GM12864 (cell line): ENCODE results near the gene ARHGAP24.
"Not testable (repeated sequence)": the region's sequence is repeated elsewhere in the genome, so short reads cannot be mapped to it uniquely, and the experiment has no call there.

Source experiments
- DNase-seq: peaks from one replicate; pipeline ENCODE4 v3.0.0-alpha.2; 2011; ENCODE audit warnings: low read depth
- H3K4me3 ChIP-seq: 2 replicates; pipeline ENCODE4 v1.5.1; 2011; ENCODE audit warnings: mild to moderate bottlenecking, low read depth, low read length, control low read depth
- CTCF ChIP-seq: IDR thresholded peaks from 2 replicates; pipeline ENCODE4 v1.5.1; 2011; ENCODE audit warnings: low read depth, mild to moderate bottlenecking, moderate library complexity, low read length, control low read depth, inconsistent platforms; ENCODE audit errors: missing control alignments

Gene ARHGAP24

DNA sequence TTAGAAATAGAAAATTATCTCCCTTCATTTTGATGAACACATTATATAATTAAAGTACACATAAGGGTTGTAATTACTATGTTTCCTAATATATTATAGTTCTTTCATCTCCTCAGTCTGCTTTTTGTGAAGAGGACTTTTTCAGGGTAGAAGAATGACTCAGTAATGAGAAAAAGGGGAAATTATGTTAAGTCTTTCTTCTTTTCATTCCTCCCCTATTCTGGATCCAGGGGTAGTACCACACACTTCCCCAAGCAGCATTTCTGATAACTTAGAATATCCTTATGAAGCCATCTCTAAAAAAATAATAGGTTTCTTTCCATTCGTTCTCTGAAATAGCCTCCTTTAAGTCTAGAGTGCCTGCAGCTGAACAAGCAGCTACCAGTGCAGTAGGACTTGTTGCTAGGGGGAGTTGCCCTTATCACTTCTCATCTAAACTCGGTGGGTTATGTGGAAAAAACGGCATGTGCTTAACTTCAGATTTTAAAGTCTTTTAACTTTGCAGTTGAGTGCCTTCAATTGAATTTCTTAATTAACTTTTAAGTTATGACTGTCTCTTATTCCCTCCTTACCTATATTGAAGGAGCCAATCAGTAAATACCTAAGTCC is 184.8 kb downstream of the ARHGAP24 start:
- no peak for TF ChIP-seq CTCF
- no peak overlapping the region for H3K4me3 ChIP-seq
- no peak for DNase-seq

DNA sequence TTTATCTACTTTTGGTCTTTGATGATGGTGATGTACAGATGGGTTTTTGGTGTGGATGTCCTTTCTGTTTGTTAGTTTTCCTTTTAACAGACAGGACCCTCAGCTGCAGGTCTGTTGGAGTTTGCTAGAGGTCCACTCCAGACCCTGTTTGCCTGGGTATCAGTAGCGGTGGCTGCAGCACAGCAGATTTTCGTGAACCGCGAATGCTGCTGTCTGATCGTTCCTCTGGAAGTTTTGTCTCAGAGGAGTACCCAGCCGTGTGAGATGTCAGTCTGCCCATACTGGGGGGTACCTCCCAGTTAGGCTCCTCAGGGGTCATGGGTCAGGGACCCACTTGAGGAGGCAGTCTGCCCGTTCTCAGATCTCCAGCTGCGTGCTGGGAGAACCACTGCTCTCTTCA is 191.7 kb downstream of the ARHGAP24 start:
- not testable (repeated sequence) for DNase-seq, H3K4me3 ChIP-seq

- TF ChIP-seq CTCF, result no peak
- no peak for DNase-seq
- no peak overlapping the region for H3K4me3 ChIP-seq
Observed at GRCh38 chr4:85669204-85669603, 194.3 kb downstream of the ARHGAP24 start.

- no peak for DNase-seq
- TF ChIP-seq CTCF, result no peak
- H3K4me3 ChIP-seq, result no peak overlapping the region
Observed at GRCh38 chr4:85669992-85670548, 195.1 kb downstream of the ARHGAP24 start.

- H3K4me3 ChIP-seq, result no peak overlapping the region
- TF ChIP-seq CTCF, result no peak
- DNase-seq, result no peak
Observed at GRCh38 chr4:85671120-85671519, 196.2 kb downstream of the ARHGAP24 start.

DNA sequence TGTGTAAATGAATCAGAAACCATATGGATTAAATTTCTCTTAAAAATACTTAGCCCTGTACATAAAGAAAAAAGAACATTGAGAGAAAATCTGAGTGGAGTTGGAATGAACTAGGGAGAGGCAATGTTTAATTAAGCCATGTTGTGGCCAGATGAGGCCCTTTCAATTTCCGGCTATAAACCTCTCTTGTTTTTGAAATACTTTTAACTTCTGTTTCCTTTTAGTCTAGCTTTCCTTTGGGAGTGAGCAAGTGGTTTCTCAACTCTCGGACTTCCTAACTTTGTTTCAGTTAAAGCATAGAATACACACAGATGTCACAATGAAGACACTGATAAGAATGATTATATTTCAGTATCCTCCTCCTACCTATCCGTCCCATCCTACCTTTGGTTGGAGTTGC is 197.2 kb downstream of the ARHGAP24 start:
- no peak for DNase-seq
- H3K4me3 ChIP-seq, result no peak overlapping the region
- TF ChIP-seq CTCF, result no peak

- H3K4me3 ChIP-seq, result no peak overlapping the region
- no peak for DNase-seq
- no peak for TF ChIP-seq CTCF
Observed at GRCh38 chr4:85672959-85673358, 198.0 kb downstream of the ARHGAP24 start.
